Islet precursor cell (in vitro differentiated cells): ENCODE data around the gene LDLRAD4.
A peak's percentile ranks its signal among the peaks of the same experiment; 100 is the strongest.

Experiments used
- DNase-seq: peaks from one replicate; pipeline ENCODE4 v3.0.0-alpha.2; 2018

LDLRAD4 gene

DNA sequence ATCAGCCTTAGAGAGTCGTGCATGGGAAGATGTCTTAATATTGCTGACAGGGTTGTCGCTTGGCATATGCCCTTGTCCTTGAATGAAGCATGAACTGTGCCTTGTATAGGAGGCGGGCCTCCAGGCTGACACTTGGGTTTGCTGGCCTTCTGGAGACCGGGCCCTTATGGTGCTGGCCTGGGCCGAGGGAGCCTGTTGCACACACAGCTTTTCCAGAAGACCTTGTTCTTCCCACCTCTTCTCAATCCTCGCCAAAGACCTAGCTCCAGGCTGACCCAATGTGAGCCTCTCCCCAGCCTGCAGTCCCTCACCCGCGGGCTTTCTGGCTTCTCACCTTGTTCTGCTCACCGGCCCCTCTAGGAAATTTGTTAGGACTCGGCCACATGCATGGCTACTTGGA is 308.7 kb downstream of the LDLRAD4 start:
- peak; percentile 37 for DNase-seq

DNA sequence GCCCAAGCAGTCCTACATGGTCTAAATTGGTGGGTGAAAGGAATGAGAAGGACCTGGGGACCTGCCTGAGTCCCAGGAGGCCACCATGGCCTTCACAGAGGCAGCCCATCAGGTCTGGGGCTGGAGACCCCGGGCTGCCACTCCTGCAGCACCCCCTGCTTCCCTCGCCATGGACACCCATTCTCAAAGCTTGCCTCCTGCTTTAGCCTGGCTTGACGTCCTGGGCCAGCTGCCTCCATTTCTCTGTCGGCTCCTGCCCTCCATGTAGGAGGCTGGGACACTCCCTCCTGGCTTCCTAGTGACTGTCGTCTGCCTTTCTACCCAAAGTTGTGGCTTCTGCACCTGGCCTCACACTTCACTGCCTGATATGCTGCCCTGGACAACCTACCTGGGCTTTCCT is 309.2 kb downstream of the LDLRAD4 start:
- peak; percentile 40 for DNase-seq

DNA sequence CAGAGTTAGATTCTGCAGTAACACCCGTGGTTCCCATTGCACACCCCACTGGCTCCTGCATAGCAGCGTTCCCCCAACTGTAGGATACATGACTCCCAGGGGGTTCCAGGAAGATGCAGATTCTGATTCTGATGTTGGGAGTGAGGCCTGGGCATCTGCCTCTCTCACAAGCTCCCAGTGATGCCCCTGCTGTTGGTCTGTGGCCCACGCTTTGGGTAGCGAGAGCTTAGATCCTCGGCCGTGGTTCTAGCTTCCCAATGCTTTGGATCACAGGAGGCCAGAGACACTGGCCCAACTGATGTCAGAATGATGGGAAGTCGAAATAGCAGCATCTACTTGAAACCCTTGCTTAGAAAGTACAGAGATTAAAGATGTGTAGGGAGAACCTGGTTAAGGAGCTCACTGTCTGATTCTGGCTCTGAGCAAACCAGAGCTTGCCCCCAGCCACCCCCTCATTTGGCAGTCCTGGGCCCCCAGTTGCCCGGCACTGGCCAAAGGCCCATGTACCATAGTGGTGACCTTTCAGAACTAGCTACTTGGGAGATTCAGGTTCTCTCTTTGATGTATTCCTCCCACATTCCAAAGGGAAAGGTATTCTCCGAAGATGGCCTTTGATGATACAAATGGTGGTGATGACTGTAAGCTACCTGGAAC is 310.3 kb downstream of the LDLRAD4 start:
- DNase-seq = peak; percentile 29

DNA sequence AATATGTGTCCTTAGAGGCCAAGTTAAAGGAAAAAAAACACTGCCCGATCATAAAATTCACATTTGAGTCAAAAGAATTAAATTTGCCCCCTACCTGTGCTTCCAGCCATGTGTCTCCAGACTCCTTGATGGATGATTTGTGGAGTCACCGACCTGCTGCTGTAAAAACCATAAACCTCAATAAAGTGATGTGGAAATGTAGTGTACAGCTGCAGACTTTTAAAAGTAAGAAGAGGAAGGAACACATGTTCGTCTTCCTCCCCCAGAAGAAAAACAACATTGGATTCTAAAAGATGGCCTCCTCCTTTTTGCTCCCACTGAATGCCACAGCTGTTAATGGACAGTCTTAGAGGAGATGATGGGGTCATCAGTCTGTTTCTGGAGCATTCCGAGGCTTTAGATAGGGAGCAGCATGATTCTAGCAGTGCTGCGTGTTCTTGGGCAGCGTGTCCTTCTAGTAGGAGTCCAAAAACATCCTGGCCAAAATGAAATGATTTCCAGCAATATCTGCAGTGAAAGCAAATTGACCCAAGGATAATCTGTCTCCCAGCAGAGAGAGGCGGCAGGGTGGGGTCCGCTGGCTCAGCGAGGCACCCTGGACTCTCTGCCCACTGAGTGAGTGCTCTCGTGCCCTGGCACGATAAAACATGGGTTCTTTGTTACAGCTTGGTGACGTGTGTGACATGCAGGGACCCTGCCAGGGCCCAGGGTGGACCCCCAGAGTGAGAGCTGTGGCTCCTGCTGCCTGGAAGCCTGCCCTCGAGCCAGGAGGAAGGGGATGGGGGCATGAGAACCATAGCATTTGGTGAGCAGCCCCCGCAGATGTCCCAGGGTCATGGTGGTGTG is 311.7 kb downstream of the LDLRAD4 start:
- peak; percentile 37 for DNase-seq

DNA sequence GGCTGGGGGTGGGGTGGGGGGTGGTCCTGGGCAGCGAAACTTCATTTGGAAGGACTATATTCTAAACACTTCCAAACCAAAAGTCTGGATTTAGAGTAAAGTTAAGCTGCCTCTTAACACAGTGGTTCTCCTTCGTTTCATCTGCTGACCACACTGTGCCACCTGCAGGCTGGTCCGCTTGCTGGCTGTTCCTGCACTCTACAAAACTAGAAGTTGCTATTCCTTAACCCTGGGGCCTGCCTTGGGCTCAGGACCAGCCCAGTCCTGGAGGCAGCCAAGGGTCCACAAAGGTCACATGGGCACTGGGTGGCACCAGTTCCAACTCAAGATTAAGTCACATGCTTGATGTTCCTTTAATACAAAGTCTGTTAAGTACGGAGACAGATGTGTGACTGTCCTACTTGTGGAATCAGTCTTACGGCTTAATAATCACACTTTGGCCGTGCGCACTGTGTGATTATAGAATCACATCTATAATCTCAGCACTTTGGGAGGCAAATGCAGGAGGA is 312.4 kb downstream of the LDLRAD4 start:
- DNase-seq = no peak

DNA sequence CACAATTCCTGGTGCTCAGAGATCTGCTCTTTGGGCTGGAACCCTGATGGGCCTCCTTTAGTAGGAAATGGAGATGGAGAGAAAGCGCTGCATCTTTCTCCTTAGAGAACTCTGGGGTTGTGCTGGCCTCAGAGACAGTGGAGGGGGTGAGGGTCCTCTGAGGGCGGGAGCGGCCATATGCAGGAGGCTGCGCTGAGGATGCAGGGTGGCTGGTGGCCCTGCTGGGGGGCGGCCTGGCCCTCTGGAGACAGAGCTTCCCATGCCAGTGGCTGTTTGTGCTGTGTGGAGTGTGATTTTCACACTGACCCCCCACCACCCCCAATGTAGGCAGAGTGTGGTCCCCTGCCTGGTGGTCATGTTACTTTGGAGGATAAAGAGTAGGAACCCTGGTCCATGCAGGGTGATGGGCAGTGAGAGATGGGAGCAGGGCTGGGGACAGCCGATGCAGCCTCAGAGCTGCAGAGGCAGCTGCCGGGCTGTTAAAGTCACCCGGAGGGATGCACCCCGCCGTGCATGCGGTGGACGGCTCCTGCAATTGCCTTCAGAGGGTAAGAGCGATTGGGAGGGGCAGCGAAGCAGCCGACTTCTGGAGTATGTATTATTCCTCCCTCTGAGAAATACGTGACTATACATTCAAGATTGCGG is 313.2 kb downstream of the LDLRAD4 start:
- DNase-seq = peak; percentile 42

DNA sequence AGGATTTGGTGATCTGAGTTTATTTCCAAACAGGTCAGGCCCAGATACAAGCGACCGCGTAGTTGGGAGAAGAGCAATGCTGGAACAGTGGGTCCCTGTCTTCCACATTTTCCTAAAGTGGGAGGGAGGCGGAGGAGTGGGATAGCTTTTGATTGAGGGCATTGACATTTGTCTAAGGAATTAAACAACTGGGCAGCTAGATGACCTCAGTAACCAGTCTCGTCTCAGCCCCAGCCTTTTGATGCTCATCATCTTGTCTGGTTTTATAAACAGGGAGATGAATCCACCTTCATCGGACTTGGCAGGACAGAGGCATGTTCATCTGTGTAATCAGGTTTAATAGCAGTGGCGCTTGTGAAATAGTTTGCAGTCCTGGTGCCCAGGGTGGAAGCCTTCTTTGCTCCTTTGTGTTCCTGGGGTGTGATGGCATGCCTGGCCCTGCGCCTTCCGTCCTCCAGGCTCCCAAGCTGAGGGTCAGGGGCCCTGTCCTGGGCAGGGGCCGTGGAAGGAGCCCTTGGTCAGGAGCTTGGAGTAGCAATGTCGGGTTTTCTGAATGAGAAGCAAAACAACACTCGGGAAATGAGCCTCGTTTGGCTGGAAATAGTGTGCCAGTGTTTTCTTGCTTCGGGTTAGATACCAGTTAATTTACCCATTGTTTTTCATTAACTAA is 314.0 kb downstream of the LDLRAD4 start:
- peak; percentile 30 for DNase-seq

DNA sequence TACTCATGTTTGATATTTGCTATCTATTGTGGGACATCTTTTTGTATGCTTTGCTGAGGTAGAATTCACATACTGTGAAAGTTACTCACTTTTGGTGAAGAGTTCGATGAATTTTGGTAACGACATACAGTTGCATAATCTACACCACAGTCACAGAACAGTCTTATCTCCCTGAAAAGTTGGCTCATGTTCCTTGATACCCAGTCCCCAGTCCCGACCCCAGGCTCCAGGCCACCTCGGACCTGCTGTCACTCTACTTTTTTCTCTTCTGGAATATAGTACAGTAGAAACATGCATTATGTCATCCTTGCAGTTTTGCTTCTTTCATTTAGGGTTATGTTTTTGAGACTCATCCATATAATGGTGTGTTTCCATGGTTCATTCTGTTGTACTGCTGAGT is 316.1 kb downstream of the LDLRAD4 start:
- peak; percentile 21 for DNase-seq

DNA sequence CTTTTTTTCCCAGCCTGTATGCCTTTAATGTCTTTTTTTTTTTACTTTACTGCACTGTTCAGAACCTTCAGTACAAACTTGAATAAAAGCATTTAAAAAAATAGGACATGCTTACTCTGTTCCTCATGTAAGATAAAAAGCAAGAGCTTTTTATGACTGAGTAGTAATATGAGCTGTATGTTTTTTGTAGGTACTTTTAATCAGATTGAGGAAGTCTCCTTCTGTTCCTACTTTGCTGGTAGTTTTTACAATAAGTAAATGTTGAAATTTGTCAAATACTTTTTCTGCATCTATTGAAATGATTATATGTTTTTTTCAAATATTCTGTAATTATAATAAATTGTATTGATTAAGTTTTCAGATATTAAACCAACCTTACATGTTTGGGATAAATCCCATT is 318.0 kb downstream of the LDLRAD4 start:
- no peak for DNase-seq

DNA sequence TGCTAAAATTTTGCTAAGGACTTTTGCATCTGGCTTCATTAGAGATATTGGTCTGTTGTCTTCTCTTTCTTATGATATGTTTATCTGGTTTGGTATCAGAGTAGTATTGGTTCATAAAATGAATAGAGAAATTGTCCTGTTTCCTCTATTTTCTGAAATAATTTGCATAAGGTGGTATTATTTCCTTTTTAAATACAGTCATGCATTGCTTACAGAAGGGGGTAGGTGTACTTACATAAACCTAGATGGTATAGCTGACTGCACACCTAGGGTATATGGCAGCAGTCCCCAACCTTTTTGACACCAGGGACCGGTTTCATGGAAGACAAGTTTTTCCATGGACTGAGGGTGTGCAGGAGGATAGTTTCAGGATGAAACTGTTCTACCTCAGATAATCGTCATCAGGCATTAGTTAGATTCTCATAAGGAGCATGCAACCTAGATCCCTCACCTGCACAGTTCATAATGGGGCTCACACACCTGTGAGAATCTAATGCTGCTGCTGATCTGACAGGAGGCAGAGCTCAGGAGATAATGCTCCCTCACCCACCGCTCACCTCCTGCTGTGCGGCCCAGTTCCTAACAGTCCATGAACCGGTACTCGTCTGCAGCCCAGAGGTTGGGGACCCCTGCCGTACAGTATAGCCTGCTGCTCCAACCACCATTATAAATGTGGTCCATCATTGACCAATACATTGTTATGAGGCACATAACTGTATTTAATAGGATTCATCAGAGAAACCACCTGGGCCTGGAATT is 318.6 kb downstream of the LDLRAD4 start:
- peak; percentile 5 for DNase-seq

DNA sequence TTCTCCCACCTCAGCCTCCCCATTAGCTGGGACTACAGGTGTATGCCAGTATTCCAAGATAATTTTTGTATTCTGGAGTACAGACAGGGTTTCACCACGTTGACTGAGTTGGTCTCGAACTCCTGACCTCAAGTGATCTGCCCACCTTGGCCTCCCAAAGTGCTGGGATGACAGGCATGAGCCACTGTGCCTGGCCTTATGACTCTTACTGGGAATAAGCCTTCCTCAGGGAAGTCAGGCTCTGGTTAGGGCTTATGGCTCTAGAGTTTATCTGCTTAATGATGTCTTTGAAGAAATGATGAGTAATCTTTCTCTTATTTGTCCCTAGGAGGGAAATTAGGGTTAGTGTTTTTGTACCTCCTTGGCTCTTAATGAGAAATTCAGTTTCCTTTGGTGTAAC is 320.1 kb downstream of the LDLRAD4 start:
- peak; percentile 33 for DNase-seq

DNA sequence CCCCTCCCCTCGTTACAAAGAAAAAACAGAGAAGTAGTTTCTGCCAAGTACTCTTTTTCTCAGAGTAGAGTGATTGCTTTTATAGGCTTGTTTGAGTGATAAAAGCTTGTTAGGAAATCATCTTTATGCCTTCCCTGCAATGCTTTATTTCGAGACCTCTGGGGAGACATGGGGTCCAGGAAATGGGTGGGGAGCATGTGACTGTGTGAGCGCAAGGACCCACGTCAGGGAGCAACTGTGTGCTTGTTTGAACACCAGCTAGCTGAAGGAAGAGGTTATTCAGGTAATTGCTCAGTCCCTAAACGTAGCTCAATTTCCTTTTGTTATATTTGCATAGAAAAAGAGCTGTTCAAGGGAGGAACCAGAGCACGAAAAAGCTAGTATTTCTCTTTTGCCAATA is 320.5 kb downstream of the LDLRAD4 start:
- DNase-seq = peak; percentile 22

DNA sequence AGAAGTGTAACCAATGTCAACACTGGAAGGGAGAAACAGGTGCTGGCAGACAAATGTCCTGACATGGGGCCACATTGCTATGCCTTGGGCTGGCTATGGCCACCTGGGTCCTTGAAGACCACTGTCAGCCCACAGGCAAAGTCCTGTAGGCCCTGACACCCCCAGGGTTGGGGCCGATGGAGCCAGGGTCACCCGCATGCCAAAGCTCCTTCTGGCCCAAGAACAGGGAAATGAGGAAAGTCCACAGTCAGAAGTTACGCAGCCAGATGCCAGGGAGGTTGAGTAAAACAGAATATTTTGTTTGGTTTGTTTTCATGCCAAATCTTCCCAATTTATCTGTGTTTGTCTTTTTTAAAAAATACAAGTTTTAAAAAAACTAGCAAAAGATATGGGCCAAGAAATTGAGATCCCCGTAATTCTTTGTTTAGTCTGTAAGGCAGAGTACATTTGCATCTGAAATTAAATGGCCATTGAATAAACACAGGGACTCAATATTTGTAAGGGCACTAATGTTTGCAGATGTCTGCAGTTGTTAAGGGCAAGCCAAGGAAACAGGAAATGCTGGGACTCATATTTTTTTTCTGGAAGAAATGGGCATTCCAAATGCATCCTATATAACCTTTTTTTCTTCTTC is 321.4 kb downstream of the LDLRAD4 start:
- peak; percentile 47 for DNase-seq

DNA sequence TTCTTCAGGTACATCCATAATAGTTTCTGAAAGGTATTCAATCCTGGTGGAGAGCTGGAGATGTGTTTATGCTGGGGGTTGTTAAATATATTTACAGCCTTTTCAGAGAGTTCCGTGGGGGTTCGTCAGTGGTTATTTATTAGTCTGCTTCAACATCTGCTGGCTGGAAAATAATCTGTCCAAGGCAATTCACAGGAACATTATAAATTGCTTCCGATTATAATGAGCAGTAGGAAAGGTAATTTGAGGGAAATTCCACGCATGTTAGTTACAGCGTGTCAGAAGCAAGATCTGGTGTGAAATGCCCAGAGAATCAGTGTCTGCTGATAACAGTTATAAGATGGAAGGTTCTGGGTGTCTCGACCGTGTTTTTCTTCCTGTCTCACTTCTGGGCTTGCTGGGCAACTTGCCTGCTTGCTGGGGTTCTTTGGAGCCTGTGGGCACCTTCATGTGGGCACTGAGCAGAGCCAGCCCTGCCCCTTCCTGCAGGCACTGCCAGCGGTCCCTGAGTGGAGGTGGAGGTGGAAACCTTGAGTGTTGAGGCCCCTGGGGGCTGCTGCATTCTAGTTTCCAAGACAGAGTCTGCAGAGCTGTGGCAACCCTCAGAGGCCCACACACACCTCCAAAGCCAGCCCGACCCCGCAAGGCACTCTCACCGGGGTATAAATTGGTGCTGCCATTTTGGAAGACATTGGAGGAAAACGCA is 322.1 kb downstream of the LDLRAD4 start:
- DNase-seq = peak; percentile 28

DNA sequence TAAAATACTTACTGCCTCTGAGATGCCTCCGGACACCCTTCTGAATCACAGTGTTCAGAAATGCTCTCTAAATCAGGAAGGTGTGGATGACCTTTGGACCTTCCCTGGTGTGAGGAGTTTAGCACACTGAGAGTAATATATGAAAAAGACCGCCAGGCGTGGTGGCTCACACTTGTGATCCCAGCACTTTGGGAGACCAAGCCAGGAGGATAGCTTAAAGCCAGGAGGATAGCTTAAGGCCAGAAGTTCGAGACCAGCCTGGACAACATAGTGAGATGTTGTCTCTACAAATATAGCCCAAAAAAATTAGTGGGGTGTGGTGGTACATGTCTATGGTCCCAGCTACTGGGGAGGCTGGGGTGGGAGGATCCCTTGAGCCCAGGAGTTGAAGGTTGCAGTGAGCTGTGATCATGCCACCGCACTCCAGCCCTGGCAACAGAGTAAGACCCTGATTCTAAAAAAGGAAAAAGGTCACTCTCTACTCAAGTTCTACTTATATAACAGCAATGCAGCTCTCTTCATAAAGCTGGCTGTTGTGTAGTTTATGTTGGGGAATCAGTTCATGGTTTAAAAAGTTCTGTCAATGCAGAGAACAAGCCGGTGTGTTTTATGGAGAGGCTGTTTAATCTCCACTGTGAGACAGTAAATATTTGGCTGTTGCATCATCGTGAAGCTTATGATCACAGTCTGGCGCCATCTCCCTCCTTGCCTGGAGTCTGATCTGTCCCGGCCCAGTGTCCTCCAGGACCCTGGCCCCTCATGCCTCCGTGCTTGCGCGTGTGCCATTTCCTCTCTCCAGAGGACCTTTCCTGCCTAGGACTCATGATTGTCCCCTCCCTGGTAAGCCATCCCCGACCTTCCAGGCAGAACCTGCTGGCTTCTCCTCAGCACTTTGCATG is 323.3 kb downstream of the LDLRAD4 start:
- peak; percentile 41 for DNase-seq

DNA sequence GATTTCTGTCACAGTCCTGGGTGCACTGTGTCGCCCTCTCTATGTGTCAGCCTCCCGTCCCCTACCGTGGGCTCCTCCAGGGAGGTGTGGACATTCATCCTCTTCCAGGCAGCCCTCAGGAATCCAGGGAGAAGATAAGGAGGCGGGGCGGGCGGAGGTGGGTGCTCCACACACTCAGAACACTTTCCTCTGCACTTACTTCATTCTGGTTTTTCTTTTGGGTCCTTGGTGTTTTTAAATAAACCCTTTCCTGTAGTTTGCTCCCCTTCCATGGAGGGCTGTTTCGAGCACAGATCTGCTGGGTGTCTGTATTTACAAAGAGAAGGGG is 323.9 kb downstream of the LDLRAD4 start:
- DNase-seq = no peak

DNA sequence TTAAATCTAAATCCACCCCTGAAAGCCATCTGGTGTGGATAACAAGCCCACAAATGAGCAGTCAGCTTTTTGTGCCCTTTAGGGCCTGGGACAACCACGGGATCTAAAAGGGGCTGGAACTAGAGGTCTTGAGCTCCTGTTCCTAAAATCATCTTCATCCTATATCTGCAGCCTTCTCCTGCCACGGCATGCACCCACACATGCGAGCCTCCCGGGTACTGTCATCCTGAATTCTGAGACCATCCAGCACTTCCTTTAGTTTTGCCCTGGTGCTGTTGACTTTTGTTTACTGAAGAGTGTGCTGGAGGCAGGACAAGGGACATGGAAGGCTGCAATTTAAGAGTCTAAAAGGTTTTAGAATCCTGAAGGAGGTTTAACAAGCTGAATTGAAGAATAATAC is 324.6 kb downstream of the LDLRAD4 start:
- peak; percentile 10 for DNase-seq

DNA sequence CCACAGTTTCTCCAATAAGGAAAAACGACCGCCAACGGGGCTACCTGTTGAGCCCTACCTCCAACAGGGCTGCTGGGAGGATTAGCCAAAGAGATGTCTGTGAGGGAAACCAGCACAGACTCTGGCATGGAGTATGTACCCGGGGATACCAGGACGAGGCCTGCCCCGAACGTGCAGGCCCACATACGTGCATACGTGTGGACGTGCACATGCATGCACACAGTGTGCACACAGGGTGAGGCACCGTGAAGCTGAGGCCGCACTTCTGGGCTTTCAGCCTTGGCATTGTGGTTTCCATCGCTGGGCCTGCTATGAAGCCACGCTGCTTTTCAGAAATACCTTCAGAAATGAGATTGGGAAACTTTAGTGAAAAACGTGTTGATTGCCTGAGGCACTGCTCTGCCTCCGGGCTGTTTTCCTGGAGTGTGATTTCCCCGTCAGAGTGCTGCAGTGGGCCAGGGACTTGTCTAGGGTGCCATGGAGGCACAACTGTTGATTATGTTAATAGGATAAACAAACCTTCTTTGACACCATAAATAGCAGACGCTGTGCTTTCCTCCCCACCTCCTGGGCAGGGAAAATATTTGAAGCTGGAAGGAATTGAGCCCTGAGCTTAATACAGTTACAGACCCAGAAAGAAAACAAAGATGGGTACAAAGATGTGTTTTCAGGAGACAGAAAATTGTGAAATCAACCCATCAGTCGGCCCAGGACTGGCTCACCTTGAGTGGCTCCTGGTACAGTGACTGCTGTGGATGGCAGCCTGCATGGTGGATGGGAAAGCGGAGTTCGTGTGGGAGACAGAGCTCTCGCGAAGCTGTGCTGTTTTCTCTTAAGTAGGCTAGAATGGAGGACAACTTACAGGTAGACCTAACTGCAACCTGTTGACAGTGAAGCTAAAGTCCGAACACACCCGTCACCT is 325.5 kb downstream of the LDLRAD4 start:
- peak; percentile 37 for DNase-seq

DNA sequence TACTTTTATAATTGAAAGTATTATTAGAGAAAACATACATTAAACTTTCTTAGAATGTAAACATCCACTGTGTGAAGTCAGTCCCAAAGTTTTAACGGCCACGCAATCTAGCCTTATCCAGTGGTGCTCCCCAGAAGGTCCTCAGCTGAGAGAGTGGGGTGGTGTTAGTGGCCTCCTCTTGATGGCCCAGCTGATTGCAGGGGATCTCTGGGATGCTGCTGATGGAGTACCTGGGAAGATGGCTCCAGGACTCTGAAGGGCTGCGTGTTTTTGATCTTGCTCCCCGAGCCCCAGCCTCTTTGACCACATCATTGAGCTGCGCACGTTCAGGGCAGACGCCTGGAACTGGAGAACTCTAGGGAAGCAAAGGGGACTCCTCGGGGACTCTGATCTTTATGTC is 326.4 kb downstream of the LDLRAD4 start:
- DNase-seq = peak; percentile 26
